Panc1 (cell line): Measurements from ENCODE around the gene CNIH1. TPM values are rescaled to one million over a fixed set of nuclear protein-coding genes. Genes with fewer than 3 reads are reported as not detected.
"Not testable (repeated sequence)": the region's sequence is repeated elsewhere in the genome, so short reads cannot be mapped to it uniquely, and the experiment has no call there.

Experiments
- ATAC-seq: fragments of 200-7000 bp; cut with Tn5 transposase; 2 replicates; pipeline ENCODE4 v1.9.1; 2020; ENCODE audit warnings: mild to moderate bottlenecking, moderate library complexity
- BruUV-seq: library from RNA; stranded (reverse); fragments of 400-500 nt; replicated peaks from 2 replicates; lab custom pipeline; 2021; lab: Mats Ljungman, UMichigan
- CTCF ChIA-PET: fragments of 300-600 bp; sonication (Branson Sonifier 250); formaldehyde crosslinking; loops from one replicate; lab custom pipeline; 2022; ENCODE audit warnings: antibody characterized with exemption; lab: Charles Lee
- POLR2A ChIA-PET: fragments of 300-600 bp; sonication (Branson Sonifier 250); formaldehyde crosslinking; loops from one replicate; lab custom pipeline; 2022; ENCODE audit warnings: antibody characterized with exemption; lab: Charles Lee
- DNase-seq: peaks from one replicate; pipeline ENCODE4 v3.0.0-alpha.2; 2010; ENCODE audit warnings: low read depth, low spot score
- H3K27ac ChIP-seq: 2 replicates; pipeline ENCODE4 v1.5.1; 2011; ENCODE audit warnings: mild to moderate bottlenecking, low read length, inconsistent platforms
- H3K27me3 ChIP-seq: fragments of 200-500 bp; sonication (Bioruptor generic); 2 replicates; pipeline ENCODE4 v1.6.0; 2014; ENCODE audit warnings: low read length, inconsistent platforms; ENCODE audit not compliant: control insufficient read depth, insufficient read depth
- H3K36me3 ChIP-seq: fragments of 200-500 bp; sonication (Bioruptor generic); 2 replicates; pipeline ENCODE4 v1.5.1; 2014; ENCODE audit warnings: inconsistent platforms, mild to moderate bottlenecking, low read length, moderate library complexity; ENCODE audit not compliant: control insufficient read depth, insufficient read depth
- H3K4me1 ChIP-seq: 2 replicates; pipeline ENCODE4 v1.5.1; 2011; ENCODE audit warnings: inconsistent platforms, mild to moderate bottlenecking, low read length, moderate library complexity; ENCODE audit not compliant: control insufficient read depth, insufficient read depth
- H3K4me3 ChIP-seq, 2 experiments: 2 replicates each; pipeline ENCODE4 v1.5.1; 2011 to 2012; ENCODE audit warnings: low read depth in 2 of 2, low read length in 2 of 2, mild to moderate bottlenecking in 2 of 2, inconsistent platforms in 1 of 2, moderate library complexity in 1 of 2
- H3K9me3 ChIP-seq: fragments of 200-500 bp; sonication (Bioruptor generic); 2 replicates; pipeline ENCODE4 v1.5.1; 2014; ENCODE audit warnings: low read depth, mild to moderate bottlenecking, inconsistent platforms, low read length, moderate library complexity; ENCODE audit not compliant: control insufficient read depth, insufficient read depth
- CTCF ChIP-seq: fragments of 450-650 bp; IDR thresholded peaks from 2 replicates; pipeline ENCODE4 v1.5.1; 2017; ENCODE audit warnings: mild to moderate bottlenecking
- POLR2AphosphoS5 ChIP-seq: IDR thresholded peaks from 2 replicates; pipeline ENCODE4 v1.6.1; 2012; ENCODE audit warnings: mild to moderate bottlenecking, low read depth, low read length, moderate library complexity
- SIN3A ChIP-seq: IDR thresholded peaks from 2 replicates; pipeline ENCODE4 v1.6.1; 2012; ENCODE audit warnings: low read depth, mild to moderate bottlenecking, low read length, moderate library complexity, borderline replicate concordance; ENCODE audit not compliant: insufficient read depth
- TCF7L2 ChIP-seq: IDR thresholded peaks from 2 replicates; pipeline ENCODE4 v1.6.1; 2011; ENCODE audit warnings: mild to moderate bottlenecking, low read depth, low read length, inconsistent platforms
- in situ Hi-C: cut with HindIII; loops from 2 replicates; pipeline ENCODE4 v1.10.0; 2016; ENCODE audit warnings: low sequenced_read_pairs, low pct_unique_long_range_greater_than_20kb
- intact Hi-C: fragments of 100-400 bp; cut with micrococcal nuclease; formaldehyde crosslinking; loops from one replicate; pipeline ENCODE4 v1.10.0; 2022; ENCODE audit not compliant: unreplicated experiment
- total RNA-seq: library from RNA; stranded (reverse); gene quantifications from one replicate; pipeline ENCODE4 v1.2.1, GENCODE V29; 2021; ENCODE audit not compliant: unreplicated experiment
- TF ChIP-seq, protein P1 (sequence below), 2 experiments: IDR thresholded peaks; 2 replicates each; pipeline ENCODE4 v1.6.1; 2011 to 2012; ENCODE audit warnings: low read depth in 2 of 2, control low read depth in 1 of 2, low read length in 1 of 2, mild to moderate bottlenecking in 1 of 2, moderate library complexity in 1 of 2; ENCODE audit not compliant: insufficient read depth in 1 of 2

The CNIH1 gene
- total RNA-seq, 1 experiment from 2014 or later: 83.7 TPM

GRCh38 chr14:54438703-54439102 lies 2.5 kb downstream of the CNIH1 start:
- DNase-seq (no peak), ATAC-seq (no peak)
- BruUV-seq: TSS peak; percentile 63
- TF ChIP-seq POLR2AphosphoS5 (no peak), CTCF (no peak), TCF7L2 (no peak), SIN3A (no peak)
- TF ChIP-seq, protein P1, sequence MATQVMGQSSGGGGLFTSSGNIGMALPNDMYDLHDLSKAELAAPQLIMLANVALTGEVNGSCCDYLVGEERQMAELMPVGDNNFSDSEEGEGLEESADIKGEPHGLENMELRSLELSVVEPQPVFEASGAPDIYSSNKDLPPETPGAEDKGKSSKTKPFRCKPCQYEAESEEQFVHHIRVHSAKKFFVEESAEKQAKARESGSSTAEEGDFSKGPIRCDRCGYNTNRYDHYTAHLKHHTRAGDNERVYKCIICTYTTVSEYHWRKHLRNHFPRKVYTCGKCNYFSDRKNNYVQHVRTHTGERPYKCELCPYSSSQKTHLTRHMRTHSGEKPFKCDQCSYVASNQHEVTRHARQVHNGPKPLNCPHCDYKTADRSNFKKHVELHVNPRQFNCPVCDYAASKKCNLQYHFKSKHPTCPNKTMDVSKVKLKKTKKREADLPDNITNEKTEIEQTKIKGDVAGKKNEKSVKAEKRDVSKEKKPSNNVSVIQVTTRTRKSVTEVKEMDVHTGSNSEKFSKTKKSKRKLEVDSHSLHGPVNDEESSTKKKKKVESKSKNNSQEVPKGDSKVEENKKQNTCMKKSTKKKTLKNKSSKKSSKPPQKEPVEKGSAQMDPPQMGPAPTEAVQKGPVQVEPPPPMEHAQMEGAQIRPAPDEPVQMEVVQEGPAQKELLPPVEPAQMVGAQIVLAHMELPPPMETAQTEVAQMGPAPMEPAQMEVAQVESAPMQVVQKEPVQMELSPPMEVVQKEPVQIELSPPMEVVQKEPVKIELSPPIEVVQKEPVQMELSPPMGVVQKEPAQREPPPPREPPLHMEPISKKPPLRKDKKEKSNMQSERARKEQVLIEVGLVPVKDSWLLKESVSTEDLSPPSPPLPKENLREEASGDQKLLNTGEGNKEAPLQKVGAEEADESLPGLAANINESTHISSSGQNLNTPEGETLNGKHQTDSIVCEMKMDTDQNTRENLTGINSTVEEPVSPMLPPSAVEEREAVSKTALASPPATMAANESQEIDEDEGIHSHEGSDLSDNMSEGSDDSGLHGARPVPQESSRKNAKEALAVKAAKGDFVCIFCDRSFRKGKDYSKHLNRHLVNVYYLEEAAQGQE (IDR thresholded peaks at IDR 0.05; ENCODE audit: insufficient read depth in 1 of 2, low read depth in 2 of 2, low read length in 1 of 2): no peak
- ChIA-PET POLR2A (no interaction called here), CTCF (no interaction called here)
- Histone ChIP-seq H3K27me3 (no peaks in the 10 kb centered on the region), H3K27ac (no peak overlapping the region), H3K36me3 (peaks cover 5% of the 10 kb centered on the region), H3K4me3 (no peak overlapping the region), H3K4me1 (peaks cover 23% of the 10 kb centered on the region), H3K9me3 (no peaks in the 10 kb centered on the region)
- in situ Hi-C loops (no loop called here), intact Hi-C loops (no loop called here)

DNA sequence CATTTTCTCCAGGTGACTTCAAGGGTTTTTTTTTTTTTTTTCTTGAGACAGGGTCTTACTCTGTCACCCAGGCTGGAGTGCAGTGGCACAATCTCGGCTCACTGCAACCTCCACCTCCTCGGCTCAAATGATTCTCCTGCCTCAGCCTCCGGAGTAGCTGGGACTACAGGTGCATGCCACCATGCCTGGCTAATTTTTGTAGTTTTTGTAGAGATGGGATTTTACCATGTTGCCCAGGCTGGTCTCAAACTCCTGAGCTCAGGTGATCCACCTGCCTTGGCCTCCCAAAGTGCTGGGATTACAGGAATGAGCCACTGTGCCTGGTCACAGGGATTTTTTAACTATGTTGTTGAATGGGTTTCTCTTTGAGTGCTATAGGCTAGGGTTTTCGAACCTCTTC lies 3.2 kb downstream of the CNIH1 start:
- in situ Hi-C loops, H3K4me3 ChIP-seq, CTCF ChIA-PET, POLR2A ChIA-PET, H3K27ac ChIP-seq, ATAC-seq, H3K9me3 ChIP-seq, H3K36me3 ChIP-seq, H3K27me3 ChIP-seq, DNase-seq, intact Hi-C loops, BruUV-seq: not testable (repeated sequence)
- H3K4me1 ChIP-seq: peaks cover 23% of the 10 kb centered on the region

GRCh38 chr14:54435500-54435981 lies 5.6 kb downstream of the CNIH1 start:
- CTCF ChIA-PET: no interaction called here

More at GRCh38 chr14:54435500-54435981, 5.6 kb downstream of the CNIH1 start:
- POLR2A ChIA-PET: no interaction called here
- H3K4me3 ChIP-seq: no peak overlapping the region
- DNase-seq (no peak), ATAC-seq (0 out of 2 replicates have a peak, but pooled peaks have one; percentile 45)
- no peak overlapping the region for H3K27ac ChIP-seq
- in situ Hi-C loops (no loop called here), intact Hi-C loops (no loop called here)
- peaks cover 23% of the 10 kb centered on the region for H3K4me1 ChIP-seq
- BruUV-seq: no TSS peak
- TF ChIP-seq, protein P1 (IDR thresholded peaks at IDR 0.05; ENCODE audit: insufficient read depth in 1 of 2, low read depth in 2 of 2, low read length in 1 of 2): no peak
- TF ChIP-seq CTCF: no peak
- no peaks in the 10 kb centered on the region for H3K9me3 ChIP-seq
- H3K36me3 ChIP-seq: peaks cover 2% of the 10 kb centered on the region
- H3K27me3 ChIP-seq: no peaks in the 10 kb centered on the region
